ENCODE measurements around the gene ITGB3. TPM values are rescaled to one million over a fixed set of nuclear protein-coding genes. Genes with fewer than 3 reads are reported as not detected.

The ITGB3 gene
- total RNA-seq, 1 donor from 2014 or later, result not detected

- peaks cover 12% of the 10 kb centered on the region for H3K36me3 Mint-ChIP-seq (ENCODE audit: low read depth, unreplicated experiment)
- no peak overlapping the region for H3K27ac Mint-ChIP-seq (ENCODE audit: unreplicated experiment)
- H3K4me1 Mint-ChIP-seq (ENCODE audit: unreplicated experiment), result no peaks in the 10 kb centered on the region
- no peak overlapping the region for H3K4me3 Mint-ChIP-seq (ENCODE audit: unreplicated experiment)
- H3K9me3 Mint-ChIP-seq (ENCODE audit: unreplicated experiment), result no peaks in the 10 kb centered on the region
- peaks cover 5% of the 10 kb centered on the region for H3K27me3 Mint-ChIP-seq (ENCODE audit: unreplicated experiment)
- TF ChIP-seq CTCF (IDR thresholded peaks at IDR 0.05; ENCODE audit: unreplicated experiment), result no peak
- no peak for DNase-seq (ENCODE audit: low spot score)
Observed at GRCh38 chr17:47358652-47359051, 105.0 kb downstream of the ITGB3 start.

Other genes starting within 250 kb of the ITGB3 start
- gene CDC27, start 64.5 kb upstream of the ITGB3 start, total RNA-seq (ENCODE audit: unreplicated experiment), result 108 TPM
- gene MYL4, start 44.5 kb upstream of the ITGB3 start, total RNA-seq (ENCODE audit: unreplicated experiment), result 2.2 TPM
- gene EFCAB13, start 70.1 kb downstream of the ITGB3 start, total RNA-seq (ENCODE audit: unreplicated experiment), result 4.6 TPM